DMS153 treated with DMSO at 0.1 percent for 48 hours (cell line): ENCODE results near the gene AMDHD1.

ENCODE experiments used
- DNase-seq: peaks from one replicate; lab custom pipeline; 2025; ENCODE audit not compliant: unreplicated experiment; lab: John Stamatoyannopoulos, UW

The AMDHD1 gene, protein sequence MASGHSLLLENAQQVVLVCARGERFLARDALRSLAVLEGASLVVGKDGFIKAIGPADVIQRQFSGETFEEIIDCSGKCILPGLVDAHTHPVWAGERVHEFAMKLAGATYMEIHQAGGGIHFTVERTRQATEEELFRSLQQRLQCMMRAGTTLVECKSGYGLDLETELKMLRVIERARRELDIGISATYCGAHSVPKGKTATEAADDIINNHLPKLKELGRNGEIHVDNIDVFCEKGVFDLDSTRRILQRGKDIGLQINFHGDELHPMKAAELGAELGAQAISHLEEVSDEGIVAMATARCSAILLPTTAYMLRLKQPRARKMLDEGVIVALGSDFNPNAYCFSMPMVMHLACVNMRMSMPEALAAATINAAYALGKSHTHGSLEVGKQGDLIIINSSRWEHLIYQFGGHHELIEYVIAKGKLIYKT

DNA sequence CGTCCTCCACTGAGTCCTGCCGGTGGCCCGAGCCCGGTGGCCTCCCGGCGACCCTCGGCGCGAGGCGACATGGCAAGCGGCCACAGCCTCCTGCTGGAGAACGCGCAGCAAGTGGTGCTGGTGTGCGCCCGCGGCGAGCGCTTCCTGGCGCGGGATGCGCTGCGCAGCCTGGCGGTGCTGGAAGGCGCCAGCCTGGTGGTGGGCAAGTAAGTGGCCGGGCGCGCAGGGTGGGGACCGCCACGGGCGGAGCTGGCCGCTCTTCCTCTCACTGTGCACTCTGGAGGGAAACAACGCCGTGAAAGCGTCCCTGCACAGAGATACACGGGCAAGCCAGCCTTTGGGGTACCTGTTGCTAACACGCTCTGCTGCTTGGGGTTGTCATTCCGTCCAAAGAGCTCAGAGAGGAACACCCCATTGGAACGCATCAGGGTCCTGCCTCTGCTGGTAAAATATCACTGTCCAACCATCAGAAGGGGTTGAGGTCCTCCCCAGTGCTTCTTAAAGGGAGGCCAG lies at the start of gene AMDHD1:
TSS of gene AMDHD1 (plus strand) at position 2 of the 513 bp plus-strand sequence. CDS start at position 70, 68 bp downstream.
- DNase-seq: no peak

DNA sequence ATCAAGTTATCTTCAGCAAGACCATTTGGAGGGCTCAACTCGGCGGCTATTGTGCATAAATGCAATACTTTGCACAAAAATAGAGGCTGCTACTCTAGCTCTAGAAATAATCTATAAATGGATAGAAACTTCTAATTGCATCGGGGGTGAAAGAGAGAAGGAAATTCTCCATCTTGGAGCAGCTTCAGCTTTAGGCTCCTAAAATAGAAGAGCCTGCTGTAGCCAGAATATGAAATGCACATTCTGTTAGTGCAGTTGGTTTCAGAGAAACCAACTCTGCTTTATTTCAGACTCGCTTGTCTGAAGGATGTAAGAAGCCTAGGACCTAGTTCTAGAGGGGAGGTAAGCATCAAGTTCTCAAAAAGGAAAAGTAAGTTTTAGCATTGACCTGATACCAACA lies 46.3 kb upstream of the AMDHD1 start:
- DNase-seq: no peak

DNA sequence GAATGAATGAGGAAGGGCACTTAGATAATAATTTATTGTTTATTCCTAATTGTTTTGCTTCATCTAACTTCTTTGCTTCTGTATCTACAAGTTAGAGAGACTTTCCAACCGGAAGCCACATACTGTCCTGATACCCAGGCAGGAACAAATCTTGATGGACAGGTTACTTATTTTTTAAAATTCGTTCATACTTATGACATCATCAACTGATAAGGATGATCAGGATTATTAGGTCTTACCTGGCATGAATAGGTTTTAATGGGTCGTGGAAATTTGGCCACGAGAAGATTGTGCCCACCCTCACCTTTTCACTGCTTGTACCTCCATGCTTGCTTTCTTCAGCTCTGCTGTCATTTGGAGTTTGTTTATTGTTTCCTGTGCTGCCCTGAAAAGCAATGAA lies 45.0 kb upstream of the AMDHD1 start:
- DNase-seq: no peak

DNA sequence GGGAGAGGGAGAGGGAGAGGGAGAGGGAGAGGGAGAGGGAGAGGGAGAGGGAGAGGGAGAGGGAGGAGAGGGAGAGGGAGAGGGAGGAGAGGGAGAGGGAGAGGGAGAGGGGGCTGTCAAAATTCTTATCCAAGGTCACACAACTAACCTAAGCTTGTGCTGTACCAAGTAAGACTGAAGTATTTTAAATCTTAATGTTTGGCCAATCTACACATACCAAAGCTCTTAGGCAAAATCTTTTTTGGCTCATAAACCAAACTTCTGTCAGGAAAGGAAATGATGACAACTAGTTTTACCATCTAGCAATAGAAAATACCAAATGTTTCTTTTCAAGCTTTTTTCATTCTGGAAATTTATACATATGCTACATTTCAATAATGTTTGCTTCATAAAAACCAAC lies 34.6 kb upstream of the AMDHD1 start:
- DNase-seq: no peak

DNA sequence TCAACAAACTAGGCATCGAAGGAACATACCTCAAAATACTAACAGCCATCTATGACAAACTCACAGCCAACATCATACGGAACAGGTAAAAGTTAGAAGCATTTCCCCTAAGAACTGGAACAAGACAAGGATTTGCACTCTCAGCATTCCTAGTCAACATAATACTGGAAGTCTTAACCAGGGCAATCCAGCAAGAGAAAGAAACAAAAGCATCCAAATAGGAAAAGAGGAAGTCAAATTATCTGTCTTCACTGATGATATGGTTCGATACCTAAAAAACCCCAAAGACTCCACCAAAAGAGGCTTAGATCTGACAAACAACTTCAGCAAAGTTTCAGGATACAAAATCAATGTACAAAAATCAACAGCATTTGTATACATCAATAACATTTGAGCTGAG lies 33.3 kb upstream of the AMDHD1 start:
- DNase-seq: no peak

DNA sequence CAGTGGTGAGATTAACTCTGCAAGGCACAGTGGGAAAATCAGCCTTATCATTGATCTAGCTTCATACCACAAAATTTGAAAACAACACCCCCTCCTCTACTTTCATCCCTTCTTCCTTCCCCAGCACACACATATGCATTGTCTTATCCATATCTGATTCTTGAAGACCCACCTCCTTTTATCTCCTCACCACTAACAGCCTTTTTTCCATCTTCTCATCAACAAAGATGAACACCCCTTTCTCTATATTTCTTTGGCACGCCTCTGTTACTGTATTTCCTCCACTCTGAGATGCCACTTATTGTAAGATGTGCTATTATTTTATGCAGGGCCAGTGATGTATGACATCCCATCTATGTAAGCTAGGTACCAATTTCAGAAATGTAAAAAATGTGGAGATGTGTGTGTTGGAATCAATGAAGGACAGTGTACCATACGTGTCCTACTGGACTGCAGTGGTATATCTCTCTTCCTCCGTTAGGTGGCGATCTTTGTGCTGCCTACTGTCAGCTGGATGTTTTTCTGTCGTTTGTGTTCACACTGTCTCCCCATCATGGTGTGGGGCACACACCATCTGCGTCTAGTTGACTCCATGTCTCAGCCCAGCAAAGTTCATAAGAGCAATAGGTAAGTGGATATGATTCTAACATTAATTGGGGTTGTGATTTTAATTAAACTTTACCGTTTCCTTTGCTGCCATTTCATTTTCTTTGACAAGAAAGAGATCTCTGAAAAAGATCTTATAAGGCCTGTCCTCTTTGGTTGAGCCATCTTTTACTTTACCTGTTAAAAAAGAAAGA lies 24.7 kb upstream of the AMDHD1 start:
- peak; percentile 24 for DNase-seq

DNA sequence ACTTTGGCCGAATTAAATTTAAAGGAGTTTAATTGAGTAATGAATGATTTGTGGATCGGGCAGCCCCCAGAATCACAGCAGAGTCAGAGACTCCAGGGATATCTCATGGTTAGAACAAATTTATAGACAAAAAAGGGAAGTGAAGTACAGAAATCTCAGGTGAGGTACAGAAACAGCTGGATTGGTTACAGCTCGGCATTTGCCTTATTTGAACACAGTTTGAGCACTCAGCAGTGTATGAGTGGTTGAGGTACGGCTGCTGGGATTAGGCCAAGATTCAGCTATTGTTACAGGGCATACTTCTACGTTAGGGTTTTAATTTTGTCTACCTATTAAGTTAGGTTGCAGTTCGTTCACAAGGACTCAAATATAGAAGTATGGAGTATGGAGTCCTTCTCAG lies 24.0 kb upstream of the AMDHD1 start:
- DNase-seq: no peak

DNA sequence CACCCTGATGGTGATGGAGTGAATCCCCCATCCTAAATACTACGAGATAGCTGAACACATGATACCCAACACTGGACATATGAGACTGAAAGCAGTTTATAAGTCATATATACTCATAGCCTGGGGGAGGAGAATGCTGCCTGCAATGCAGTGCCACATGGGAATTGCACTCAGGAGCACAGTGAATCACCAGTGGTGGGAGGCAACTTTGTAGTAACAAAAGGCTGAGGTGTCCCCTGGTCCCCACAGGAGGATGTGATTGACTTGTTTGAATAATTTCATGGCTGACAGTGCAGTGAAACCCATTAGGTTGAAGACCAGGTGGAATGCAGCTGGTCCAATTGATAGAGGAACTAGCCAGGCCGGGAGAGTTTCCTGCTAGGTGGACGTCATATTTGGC lies 20.9 kb upstream of the AMDHD1 start:
- DNase-seq: no peak

DNA sequence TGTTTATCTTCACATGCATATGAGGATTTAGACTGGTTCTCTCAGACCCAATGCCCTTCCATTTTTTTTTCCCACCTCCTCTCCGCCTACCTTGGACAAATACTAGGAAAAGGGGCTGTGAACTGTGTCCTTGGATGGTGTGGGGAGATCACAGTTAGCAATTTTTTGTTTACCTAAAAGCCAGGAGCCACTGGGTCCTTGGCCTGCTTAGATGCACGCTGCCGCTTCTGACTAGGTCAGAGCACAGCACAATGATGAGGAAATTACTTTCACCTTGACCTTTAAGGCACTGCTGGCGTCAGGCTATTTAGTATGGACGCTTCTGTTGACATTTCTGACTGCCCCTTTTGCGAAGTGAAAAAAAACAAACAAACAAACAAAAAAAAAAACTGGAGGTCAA lies 2.6 kb upstream of the AMDHD1 start:
- DNase-seq: no peak

DNA sequence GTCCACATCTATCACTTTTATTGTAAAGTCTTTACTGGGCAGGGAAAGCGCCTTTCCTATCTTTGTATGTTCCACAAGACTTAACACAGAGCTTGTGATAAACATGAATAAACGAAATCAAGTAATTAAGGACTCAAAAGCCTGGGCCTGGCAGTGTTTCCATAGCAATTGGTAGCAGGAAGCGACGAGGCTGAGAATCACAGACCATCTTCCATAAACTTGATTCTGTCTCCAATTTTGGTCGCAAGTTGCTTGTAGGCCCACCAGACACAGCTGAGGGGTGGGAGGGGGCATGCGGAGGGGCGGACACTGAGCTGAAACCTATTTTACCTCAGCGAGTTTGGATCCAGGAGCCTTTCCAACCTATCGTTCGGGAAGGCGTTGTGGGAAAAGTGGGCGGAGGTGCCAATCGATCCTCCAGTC lies 1.0 kb upstream of the AMDHD1 start:
- no peak for DNase-seq

DNA sequence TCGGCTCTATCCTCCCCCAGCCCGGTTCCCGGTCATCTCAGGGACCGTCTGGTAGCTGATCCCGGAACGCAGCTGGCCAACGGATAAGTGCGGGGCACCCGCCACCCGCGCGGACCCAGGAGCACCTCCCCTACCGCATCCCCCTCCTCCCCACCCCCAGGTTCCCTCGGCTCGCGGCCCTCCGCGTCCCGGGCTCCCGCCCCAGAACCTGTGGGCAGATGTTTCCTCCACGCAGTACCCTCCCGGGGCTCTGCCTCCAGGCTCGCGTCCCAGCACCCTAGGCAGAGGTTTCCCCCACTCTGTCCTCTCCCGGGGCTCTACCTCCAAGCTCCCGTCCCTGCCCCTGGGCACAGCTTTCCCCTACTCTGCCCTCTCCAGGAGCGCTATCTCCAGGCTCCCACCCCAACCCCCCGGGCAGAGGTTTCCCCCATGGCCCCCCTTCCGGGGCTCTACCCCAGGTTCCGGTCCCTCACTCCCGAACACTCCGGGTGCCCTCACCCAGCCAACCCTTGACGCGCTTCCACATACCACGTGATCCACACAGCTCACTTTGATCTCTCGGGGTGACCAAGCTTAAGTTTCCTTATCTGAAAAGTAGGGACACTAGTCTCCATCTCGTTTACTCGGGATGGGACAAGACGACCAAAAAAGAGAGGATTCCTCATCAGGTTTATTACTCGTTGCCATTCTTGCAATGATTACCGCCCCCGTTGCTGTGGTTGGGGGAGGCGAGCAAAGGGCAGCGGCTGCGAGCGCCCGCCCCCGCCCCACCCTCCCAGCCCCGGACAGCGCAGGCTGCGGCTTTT lies 404 bp upstream of the AMDHD1 start, which contains the start of gene CCDC38:
TSS of gene CCDC38 (minus strand) at position 91 of the 806 bp plus-strand sequence. CDS start 6,105 bp downstream, outside the sequence.
- DNase-seq: peak; percentile 51

DNA sequence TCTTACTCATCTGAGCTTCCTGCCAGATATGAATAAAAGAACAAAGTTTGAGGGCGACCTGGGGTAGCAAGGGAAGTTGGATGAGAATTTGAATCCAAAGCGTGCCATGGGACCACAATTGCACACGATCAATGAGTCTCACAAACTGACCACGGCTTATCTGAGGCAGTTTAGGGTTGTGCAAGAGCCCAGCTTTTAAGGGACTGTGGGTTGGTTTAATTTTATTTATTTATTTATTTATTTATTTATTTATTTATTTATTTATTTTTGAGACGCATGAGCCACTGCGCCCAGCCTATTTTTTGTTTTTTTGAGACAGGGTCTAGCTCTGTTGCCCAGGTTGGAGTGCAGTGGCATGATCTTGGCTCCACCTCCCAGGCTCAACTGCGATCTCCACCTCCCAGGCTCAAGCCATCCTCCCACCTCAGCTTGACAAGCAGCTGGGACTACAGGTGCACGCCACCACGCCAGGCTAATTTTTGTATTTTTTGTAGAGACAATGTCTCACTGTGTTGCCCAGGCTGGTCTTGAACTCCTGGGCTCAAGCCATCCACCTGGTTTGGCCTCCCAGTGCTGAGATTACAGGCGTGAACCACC lies 1.1 kb downstream of the AMDHD1 start:
- DNase-seq: no peak

DNA sequence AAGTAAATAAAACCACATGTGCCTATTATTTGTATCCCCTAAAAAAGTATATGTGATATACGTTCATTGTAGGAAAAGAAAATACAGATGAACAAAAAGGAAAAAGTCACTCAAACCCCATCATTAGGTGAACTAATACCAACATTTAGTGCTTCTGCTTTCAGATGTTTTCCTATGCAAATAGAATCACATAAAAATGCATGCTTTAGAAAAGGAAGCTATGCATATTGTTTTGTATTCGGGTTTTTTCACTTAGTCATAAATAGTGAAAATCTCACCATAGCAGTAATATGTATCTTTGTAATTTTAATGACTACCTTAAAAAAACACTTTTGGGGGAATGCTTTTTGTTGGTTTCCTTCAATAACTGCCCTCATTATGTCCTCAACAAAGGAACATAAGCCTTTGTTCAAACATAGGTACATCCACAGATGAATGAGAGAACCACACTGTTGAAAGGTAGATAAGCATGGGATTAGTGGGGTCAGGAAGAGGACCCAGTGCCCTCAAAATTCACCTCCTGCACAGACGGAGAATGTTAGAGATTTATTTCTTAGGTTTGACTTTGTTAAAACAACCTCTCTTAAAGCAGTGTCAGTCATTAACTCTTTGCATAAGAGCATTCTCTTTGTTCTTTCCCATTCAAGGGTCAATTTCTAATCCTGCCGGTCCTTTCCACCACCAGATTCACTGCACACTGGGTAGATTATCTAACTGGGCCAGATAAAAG lies 6.5 kb downstream of the AMDHD1 start:
- peak; percentile 24 for DNase-seq

DNA sequence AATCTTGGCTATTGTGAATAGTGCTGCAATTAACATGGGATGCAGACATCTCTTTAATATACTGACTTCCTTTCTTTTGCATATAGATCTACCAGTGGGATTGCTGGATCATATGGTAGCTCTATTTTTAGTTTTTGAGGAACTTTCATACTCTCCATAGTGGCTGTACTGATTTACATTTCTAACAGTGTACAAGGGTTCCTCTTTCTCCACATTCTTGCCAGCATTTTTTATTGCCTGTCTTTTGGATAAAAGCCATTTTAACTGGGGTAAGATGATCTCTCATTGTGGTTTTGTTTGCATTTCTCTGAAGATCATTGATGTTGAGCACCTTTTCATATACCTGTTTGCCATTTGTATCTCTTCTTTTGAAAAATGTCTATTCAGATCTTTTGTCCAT lies 8.4 kb downstream of the AMDHD1 start:
- no peak for DNase-seq

DNA sequence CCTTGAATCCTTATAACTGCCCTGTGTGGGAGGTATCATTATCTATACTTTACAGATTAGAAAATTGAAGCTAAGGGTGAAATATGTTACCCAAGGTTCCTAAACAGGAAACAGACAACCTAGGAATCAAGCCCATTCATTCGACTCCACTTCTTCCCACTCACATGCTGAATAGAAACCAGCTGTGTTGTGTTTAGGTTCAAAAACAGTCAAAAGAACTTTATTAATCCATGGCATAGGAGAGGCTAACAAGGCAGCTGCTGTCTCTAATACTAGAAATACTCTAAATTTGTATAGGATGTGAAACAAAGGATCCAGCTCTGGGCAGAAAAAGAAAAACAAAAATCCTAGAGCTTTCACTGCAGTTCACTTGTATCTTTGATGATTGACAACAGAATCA lies 9.9 kb downstream of the AMDHD1 start:
- DNase-seq: no peak

DNA sequence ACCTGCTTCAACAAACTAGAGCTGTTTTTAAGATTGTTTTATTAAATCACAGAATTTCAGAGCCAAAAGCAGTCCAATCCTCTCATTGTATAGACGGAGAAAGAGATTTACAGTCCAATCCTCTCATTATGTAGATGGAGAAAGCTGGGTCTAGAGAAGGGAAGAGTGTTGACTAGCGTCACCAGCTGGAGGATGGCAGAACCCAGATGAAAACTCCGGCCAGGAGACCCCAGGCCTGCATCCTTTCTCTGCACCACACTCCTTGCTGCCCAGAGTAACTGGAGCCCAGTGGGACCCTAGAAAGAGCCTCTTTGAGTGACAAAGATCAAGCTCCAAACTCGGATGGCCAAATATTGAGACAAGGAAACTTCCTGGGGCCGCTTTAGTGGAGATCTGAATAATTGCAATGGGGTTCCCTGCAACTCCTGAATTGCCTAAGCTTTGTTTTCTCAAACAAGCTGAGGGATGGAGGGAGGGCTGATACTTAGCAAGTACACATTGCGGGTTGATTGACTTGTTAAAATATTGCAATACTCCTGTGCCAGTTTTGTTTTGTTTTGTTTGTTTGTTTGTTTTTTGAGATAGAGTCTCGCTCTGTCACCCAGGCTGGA lies 12.5 kb downstream of the AMDHD1 start:
- no peak for DNase-seq

DNA sequence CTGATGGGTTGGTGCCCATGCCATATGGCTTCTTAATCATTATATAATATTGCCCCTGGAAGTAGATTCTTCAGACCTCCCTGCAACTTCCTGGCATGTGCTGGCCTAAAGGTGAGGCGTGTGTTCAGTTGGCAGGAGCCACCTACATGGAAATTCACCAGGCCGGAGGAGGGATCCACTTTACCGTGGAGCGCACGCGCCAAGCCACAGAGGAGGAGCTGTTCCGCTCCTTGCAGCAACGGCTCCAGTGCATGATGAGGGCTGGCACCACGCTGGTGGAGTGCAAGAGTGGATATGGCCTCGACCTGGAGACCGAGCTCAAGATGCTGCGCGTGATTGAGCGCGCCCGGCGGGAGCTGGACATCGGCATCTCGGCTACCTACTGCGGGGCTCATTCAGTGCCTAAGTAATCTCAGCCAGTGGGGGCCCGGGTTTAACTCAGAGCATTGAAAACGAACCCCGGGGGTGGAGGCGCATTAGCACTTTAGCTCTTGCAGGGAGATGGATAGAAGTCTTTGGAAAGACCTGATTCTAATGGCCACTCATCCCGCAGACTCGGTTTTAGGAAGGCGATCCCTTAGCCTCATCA lies 13.5 kb downstream of the AMDHD1 start:
- DNase-seq: no peak

DNA sequence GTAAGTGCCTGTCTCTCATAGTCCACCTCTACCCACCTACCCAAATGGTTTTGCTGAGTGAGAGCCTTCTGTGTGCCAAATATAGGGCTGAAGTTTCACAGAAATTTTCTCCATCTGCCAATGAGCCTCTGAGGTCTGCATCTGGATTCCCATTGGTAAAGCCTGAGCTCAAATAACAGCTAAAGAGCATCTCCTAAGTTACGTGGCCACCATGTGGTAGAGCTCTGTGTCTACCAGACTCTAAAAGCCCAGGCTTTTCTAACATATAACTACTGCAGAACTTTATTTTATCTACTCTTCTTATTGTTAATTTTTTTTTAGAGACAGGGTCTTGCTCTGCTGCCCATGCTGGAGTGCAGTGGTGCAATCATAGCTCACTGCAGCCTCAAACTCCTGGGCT lies 16.0 kb downstream of the AMDHD1 start:
- DNase-seq: peak; percentile 32

DNA sequence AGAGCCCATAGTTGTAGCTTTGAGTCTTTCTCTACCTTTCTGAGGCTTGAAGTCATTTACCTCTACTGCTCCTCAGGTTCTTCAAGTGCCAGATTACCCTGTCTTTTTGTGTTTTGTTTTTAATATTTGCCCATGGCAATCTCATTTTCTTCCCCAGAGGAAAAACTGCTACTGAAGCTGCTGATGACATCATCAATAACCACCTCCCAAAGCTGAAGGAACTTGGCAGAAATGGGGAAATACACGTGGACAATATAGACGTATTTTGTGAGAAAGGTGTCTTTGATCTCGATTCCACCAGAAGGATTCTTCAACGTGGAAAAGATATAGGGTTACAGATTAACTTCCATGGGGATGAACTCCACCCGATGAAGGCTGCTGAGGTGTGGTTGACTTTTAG lies 17.1 kb downstream of the AMDHD1 start:
- no peak for DNase-seq
